ENCODE measurements around the gene CRB1. TPM values are rescaled to one million over a fixed set of nuclear protein-coding genes. Genes with fewer than 3 reads are reported as not detected.
A peak's percentile ranks its signal among the peaks of the same experiment; 100 is the strongest.

The CRB1 gene
- total and polyA plus RNA-seq, 9 of the 15 experiments (the other 6 are each of a cell fraction or from before 2014, with no cell fraction given): 0.04 to 0.10 TPM; not detected in 7

DNA sequence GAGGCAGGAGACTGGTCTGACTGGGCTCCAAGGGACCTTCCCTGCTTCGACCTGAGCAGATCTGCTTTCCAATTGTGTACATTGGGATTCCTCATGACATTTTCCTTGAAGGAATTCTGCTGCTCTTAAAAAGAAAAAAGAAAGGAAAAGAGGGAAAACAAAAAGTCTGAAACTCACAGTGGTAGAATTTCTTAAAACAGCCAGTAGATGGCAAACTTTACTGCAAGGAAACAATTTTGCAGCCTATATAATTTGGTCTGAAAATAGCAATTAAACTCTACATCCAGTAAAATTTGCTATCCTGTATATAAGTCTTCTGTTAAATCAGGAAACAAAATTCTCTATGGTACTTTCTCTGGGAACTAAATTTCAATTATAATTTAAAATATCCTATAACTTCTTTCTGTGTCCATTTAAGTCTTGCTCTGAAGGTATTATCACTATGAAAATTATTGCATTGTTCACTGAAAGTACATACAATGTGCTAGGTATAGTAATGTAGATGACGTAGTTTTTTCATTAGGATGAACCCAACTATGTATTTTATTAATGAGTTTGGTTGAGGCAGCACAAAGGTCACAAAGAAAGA, 59.8 kb downstream of the CRB1 start:
- H2AFZ ChIP-seq (ENCODE audit: low read depth, low read length): no peak overlapping the region
- H3K4me3 ChIP-seq: no peak overlapping the region
- ChIA-PET CTCF (ENCODE audit: low intra/inter-chr PET ratio) (interaction anchor here (3.6 kb wide), 1 partner anchor 29 kb away, joined by 9 read pairs; no protein-coding TSS in a partner anchor), POLR2A (no interaction called here)
- H3K27me3 ChIP-seq (ENCODE audit: control insufficient read depth in 2 of 2, insufficient read depth in 2 of 2, low read length in 2 of 2): no peaks in the 10 kb centered on the region
- in situ Hi-C loops (cut with MboI): no loop called here
- WGBS (ENCODE audit: insufficient coverage, low coverage, missing lambda C conversion rate): 0% methylated on average over 2 of the region's 2 CpGs
- no peaks in the 10 kb centered on the region for H3K79me2 ChIP-seq (ENCODE audit: control insufficient read depth, insufficient read depth, low read length)
- ATAC-seq: peak; percentile 75; the same call in 2 of the 3 replicates
- H3K9ac ChIP-seq (ENCODE audit: insufficient read depth in 1 of 2, low read depth in 2 of 2, low read length in 2 of 2): no peak overlapping the region
- FAIRE-seq: no peak
- no peak for DNase-seq (ENCODE audit: extremely low read depth in 1 of 4, low spot score in 3 of 4)
- H3K9me1 ChIP-seq (ENCODE audit: control insufficient read depth, insufficient read depth, low read length): no peaks in the 10 kb centered on the region
- intact Hi-C loops (cut with micrococcal nuclease): loop anchor here (1.0 to 10.0 kb wide), 3 partner anchors 28 to 537 kb away; no protein-coding TSS in a partner anchor
- no peaks in the 10 kb centered on the region for H3K9me3 ChIP-seq (replicated peaks; ENCODE audit: control insufficient read depth, insufficient read depth, low read depth, low read length)
- H3K4me2 ChIP-seq (ENCODE audit: insufficient read depth, low read length): no peak overlapping the region
- no peaks in the 10 kb centered on the region for H3K36me3 ChIP-seq (ENCODE audit: control insufficient read depth, insufficient read depth, low read length)
- H3K4me1 ChIP-seq (replicated peaks in 1 of 2; ENCODE audit: control insufficient read depth in 2 of 2, insufficient read depth in 2 of 2, low read length in 2 of 2): no peaks in the 10 kb centered on the region
- H4K20me1 ChIP-seq (replicated peaks; ENCODE audit: control insufficient read depth, insufficient read depth, low read length): no peaks in the 10 kb centered on the region
- no peak overlapping the region for H3K27ac ChIP-seq (ENCODE audit: extremely low read depth, low read depth, low read length)
- TF ChIP-seq, protein P1, sequence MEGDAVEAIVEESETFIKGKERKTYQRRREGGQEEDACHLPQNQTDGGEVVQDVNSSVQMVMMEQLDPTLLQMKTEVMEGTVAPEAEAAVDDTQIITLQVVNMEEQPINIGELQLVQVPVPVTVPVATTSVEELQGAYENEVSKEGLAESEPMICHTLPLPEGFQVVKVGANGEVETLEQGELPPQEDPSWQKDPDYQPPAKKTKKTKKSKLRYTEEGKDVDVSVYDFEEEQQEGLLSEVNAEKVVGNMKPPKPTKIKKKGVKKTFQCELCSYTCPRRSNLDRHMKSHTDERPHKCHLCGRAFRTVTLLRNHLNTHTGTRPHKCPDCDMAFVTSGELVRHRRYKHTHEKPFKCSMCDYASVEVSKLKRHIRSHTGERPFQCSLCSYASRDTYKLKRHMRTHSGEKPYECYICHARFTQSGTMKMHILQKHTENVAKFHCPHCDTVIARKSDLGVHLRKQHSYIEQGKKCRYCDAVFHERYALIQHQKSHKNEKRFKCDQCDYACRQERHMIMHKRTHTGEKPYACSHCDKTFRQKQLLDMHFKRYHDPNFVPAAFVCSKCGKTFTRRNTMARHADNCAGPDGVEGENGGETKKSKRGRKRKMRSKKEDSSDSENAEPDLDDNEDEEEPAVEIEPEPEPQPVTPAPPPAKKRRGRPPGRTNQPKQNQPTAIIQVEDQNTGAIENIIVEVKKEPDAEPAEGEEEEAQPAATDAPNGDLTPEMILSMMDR (IDR thresholded peaks at IDR 0.05 in 2 of 3, conservative IDR thresholded peaks at IDR 0.05 in 1 of 3; ENCODE audit: insufficient read depth in 2 of 3, low read depth in 1 of 3, low read length in 3 of 3): peak; percentile 32 to 65 (median 56); a peak in 5 of 6 replicates
- TF ChIP-seq ZNF644 (tag; IDR thresholded peaks at IDR 0.05; ENCODE audit: low read depth) (no peak), RAD21 (CRISPR knock-in tag; conservative IDR thresholded peaks at IDR 0.05 in 1 of 2, IDR thresholded peaks at IDR 0.05 in 1 of 2) (peak; percentile 63 to 74), SMC3 (conservative IDR thresholded peaks at IDR 0.05; ENCODE audit: insufficient read depth, low read depth, low read length) (0 out of 2 replicates have a peak, but pooled peaks have one; percentile 13), NCOR1 (IDR thresholded peaks at IDR 0.05) (0 out of 2 replicates have a peak, but pooled peaks have one; percentile 10)
- TF ChIP-seq, protein P2, sequence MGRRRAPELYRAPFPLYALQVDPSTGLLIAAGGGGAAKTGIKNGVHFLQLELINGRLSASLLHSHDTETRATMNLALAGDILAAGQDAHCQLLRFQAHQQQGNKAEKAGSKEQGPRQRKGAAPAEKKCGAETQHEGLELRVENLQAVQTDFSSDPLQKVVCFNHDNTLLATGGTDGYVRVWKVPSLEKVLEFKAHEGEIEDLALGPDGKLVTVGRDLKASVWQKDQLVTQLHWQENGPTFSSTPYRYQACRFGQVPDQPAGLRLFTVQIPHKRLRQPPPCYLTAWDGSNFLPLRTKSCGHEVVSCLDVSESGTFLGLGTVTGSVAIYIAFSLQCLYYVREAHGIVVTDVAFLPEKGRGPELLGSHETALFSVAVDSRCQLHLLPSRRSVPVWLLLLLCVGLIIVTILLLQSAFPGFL (CRISPR knock-in tag; IDR thresholded peaks at IDR 0.05): no peak
- no TSS peak for BruUV-seq (replicated peaks)
